H1 (cell line): ENCODE measurements around the gene ACVRL1. TPM values are rescaled to one million over a fixed set of nuclear protein-coding genes. Genes with fewer than 3 reads are reported as not detected.

ENCODE experiments used
- CHD1 ChIP-seq: IDR thresholded peaks from 2 replicates; pipeline ENCODE4 v1.6.1; 2012; ENCODE audit warnings: low read depth, low read length, improper control_type of control experiment
- EP300 ChIP-seq, 2 experiments: IDR thresholded peaks; 1 replicate in 1 of 2; 2 replicates in 1 of 2; pipeline ENCODE4 v1.6.1; 2011 to 2012; ENCODE audit warnings: low read depth in 2 of 2, low read length in 2 of 2, mild to moderate bottlenecking in 2 of 2, borderline replicate concordance in 1 of 2, inconsistent platforms in 1 of 2, moderate library complexity in 1 of 2
- GABPA ChIP-seq: IDR thresholded peaks from 2 replicates; pipeline ENCODE4 v1.6.1; 2011; ENCODE audit warnings: mild to moderate bottlenecking, low read length, moderate library complexity, borderline replicate concordance; ENCODE audit not compliant: insufficient read depth
- GTF2F1 ChIP-seq: IDR thresholded peaks from 2 replicates; pipeline ENCODE4 v1.6.1; 2012; ENCODE audit warnings: low read depth, low read length, improper control_type of control experiment, borderline replicate concordance
- JUN ChIP-seq: IDR thresholded peaks from 2 replicates; pipeline ENCODE4 v1.6.1; 2011; ENCODE audit warnings: low read depth, mild to moderate bottlenecking, improper control_type of control experiment, low read length
- POU5F1 ChIP-seq: IDR thresholded peaks from 2 replicates; pipeline ENCODE4 v1.6.1; 2011; ENCODE audit warnings: low read depth, mild to moderate bottlenecking, low read length, moderate library complexity
- SIX5 ChIP-seq: IDR thresholded peaks from 2 replicates; pipeline ENCODE4 v1.6.1; 2011; ENCODE audit warnings: mild to moderate bottlenecking, low read depth, low read length
- SP4 ChIP-seq: IDR thresholded peaks from 2 replicates; pipeline ENCODE4 v1.6.1; 2012; ENCODE audit warnings: low read length, inconsistent platforms
- SUZ12 ChIP-seq: fragments of 200-600 bp; sonication (generic); IDR thresholded peaks from 2 replicates; pipeline ENCODE4 v1.6.1; 2012; ENCODE audit warnings: mild to moderate bottlenecking, inconsistent platforms, low read length, moderate library complexity, mixed read lengths
- polyA plus RNA-seq, 7 experiments: library from polyadenylated mRNA; depleted of rRNA in 3 of 7; stranded (reverse) in 5 of 7; unstranded in 2 of 7; fragments of >200 nt in 5 of 7; fragments of 200-250 nt in 2 of 7; gene quantifications; 1 replicate in 5 of 7; 2 replicates in 1 of 7; 4 replicates in 1 of 7; pipeline versions ENCODE4 v1.2.1 to v1.2.3, GENCODE V29; 2011 to 2013; ENCODE audit warnings: missing spikeins in 2 of 7, mixed read lengths in 2 of 7
- total RNA-seq: library from RNA; stranded (reverse); fragmentation: NEBNext Ultra II Directional; extraction: Animal tissue kit (Norgen Biotek cat#: 25700); gene quantifications from 2 replicates; pipeline ENCODE4 v1.2.1, GENCODE V29; 2021
- TF ChIP-seq, protein P1 (sequence below): fragments of 300-600 bp; sonication (generic); IDR thresholded peaks from 2 replicates; pipeline ENCODE4 v1.7.1; 2012; ENCODE audit warnings: low read length, moderate library complexity, mild to moderate bottlenecking, inconsistent platforms; ENCODE audit not compliant: insufficient replicate concordance
- TF ChIP-seq, protein P2 (sequence below): IDR thresholded peaks from 2 replicates; pipeline ENCODE4 v1.6.1; 2011; ENCODE audit warnings: low read length, improper control_type of control experiment

ACVRL1 gene
- total and polyA plus RNA-seq, 2 of the 8 experiments (the other 6 are each of a cell fraction or from before 2014, with no cell fraction given): 0.09 to 0.35 TPM

DNA sequence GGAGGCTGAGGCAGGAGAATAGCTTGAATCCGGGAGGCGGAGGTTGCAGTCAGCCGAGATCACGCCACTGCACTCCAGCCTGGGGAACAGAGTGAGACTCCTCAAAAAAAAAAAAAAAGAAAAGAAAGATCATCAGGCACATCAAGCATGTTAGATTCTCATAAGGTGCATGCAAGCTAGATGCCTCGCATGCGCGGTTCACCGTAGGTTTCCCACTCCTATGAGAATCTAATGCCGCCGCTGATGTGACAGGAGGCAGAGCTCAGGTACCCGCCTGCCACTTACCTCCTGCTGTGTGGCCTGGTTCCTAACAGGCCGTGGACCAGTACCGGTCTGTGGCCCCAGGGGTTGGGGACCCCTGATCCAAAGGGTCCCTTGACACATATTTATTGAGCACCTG is 51.2 kb downstream of the ACVRL1 start (continued):
- TF ChIP-seq, protein P1, sequence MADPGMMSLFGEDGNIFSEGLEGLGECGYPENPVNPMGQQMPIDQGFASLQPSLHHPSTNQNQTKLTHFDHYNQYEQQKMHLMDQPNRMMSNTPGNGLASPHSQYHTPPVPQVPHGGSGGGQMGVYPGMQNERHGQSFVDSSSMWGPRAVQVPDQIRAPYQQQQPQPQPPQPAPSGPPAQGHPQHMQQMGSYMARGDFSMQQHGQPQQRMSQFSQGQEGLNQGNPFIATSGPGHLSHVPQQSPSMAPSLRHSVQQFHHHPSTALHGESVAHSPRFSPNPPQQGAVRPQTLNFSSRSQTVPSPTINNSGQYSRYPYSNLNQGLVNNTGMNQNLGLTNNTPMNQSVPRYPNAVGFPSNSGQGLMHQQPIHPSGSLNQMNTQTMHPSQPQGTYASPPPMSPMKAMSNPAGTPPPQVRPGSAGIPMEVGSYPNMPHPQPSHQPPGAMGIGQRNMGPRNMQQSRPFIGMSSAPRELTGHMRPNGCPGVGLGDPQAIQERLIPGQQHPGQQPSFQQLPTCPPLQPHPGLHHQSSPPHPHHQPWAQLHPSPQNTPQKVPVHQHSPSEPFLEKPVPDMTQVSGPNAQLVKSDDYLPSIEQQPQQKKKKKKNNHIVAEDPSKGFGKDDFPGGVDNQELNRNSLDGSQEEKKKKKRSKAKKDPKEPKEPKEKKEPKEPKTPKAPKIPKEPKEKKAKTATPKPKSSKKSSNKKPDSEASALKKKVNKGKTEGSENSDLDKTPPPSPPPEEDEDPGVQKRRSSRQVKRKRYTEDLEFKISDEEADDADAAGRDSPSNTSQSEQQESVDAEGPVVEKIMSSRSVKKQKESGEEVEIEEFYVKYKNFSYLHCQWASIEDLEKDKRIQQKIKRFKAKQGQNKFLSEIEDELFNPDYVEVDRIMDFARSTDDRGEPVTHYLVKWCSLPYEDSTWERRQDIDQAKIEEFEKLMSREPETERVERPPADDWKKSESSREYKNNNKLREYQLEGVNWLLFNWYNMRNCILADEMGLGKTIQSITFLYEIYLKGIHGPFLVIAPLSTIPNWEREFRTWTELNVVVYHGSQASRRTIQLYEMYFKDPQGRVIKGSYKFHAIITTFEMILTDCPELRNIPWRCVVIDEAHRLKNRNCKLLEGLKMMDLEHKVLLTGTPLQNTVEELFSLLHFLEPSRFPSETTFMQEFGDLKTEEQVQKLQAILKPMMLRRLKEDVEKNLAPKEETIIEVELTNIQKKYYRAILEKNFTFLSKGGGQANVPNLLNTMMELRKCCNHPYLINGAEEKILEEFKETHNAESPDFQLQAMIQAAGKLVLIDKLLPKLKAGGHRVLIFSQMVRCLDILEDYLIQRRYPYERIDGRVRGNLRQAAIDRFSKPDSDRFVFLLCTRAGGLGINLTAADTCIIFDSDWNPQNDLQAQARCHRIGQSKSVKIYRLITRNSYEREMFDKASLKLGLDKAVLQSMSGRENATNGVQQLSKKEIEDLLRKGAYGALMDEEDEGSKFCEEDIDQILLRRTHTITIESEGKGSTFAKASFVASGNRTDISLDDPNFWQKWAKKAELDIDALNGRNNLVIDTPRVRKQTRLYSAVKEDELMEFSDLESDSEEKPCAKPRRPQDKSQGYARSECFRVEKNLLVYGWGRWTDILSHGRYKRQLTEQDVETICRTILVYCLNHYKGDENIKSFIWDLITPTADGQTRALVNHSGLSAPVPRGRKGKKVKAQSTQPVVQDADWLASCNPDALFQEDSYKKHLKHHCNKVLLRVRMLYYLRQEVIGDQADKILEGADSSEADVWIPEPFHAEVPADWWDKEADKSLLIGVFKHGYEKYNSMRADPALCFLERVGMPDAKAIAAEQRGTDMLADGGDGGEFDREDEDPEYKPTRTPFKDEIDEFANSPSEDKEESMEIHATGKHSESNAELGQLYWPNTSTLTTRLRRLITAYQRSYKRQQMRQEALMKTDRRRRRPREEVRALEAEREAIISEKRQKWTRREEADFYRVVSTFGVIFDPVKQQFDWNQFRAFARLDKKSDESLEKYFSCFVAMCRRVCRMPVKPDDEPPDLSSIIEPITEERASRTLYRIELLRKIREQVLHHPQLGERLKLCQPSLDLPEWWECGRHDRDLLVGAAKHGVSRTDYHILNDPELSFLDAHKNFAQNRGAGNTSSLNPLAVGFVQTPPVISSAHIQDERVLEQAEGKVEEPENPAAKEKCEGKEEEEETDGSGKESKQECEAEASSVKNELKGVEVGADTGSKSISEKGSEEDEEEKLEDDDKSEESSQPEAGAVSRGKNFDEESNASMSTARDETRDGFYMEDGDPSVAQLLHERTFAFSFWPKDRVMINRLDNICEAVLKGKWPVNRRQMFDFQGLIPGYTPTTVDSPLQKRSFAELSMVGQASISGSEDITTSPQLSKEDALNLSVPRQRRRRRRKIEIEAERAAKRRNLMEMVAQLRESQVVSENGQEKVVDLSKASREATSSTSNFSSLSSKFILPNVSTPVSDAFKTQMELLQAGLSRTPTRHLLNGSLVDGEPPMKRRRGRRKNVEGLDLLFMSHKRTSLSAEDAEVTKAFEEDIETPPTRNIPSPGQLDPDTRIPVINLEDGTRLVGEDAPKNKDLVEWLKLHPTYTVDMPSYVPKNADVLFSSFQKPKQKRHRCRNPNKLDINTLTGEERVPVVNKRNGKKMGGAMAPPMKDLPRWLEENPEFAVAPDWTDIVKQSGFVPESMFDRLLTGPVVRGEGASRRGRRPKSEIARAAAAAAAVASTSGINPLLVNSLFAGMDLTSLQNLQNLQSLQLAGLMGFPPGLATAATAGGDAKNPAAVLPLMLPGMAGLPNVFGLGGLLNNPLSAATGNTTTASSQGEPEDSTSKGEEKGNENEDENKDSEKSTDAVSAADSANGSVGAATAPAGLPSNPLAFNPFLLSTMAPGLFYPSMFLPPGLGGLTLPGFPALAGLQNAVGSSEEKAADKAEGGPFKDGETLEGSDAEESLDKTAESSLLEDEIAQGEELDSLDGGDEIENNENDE: no peak
- TF ChIP-seq GABPA (no peak), CHD1 (no peak), SUZ12 (no peak), POU5F1 (no peak), EP300 (IDR thresholded peaks at IDR 0.05; ENCODE audit: borderline replicate concordance in 1 of 2, low read depth in 2 of 2, low read length in 2 of 2) (no peak), SP4 (no peak), JUN (no peak), GTF2F1 (no peak), SIX5 (no peak)
- TF ChIP-seq, protein P2, sequence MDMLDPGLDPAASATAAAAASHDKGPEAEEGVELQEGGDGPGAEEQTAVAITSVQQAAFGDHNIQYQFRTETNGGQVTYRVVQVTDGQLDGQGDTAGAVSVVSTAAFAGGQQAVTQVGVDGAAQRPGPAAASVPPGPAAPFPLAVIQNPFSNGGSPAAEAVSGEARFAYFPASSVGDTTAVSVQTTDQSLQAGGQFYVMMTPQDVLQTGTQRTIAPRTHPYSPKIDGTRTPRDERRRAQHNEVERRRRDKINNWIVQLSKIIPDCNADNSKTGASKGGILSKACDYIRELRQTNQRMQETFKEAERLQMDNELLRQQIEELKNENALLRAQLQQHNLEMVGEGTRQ: no peak
